SU-DHL-6 (cell line): ENCODE measurements around the gene KIF1C.

ENCODE experiments used
- H2AFZ ChIP-seq: fragments of 200-600 bp; sonication (generic); 2 replicates; pipeline ENCODE4 v1.6.1; 2014; ENCODE audit warnings: low read depth, mild to moderate bottlenecking, moderate library complexity, mixed read lengths, antibody characterized with exemption, low read length; ENCODE audit not compliant: severe bottlenecking
- H3F3A ChIP-seq: fragments of 200-600 bp; shearing (Covaris generic); 2 replicates; pipeline ENCODE4 v1.6.0; 2016; ENCODE audit warnings: antibody characterized with exemption, mild to moderate bottlenecking; ENCODE audit not compliant: insufficient read depth
- H3K27ac ChIP-seq: fragments of 200-600 bp; sonication (generic); 2 replicates; pipeline ENCODE4 v1.5.1; 2016; ENCODE audit warnings: low read depth, mild to moderate bottlenecking, low read length, moderate library complexity, mixed read lengths
- H3K27me3 ChIP-seq: fragments of 200-600 bp; sonication (generic), shearing (Covaris generic); 2 replicates; pipeline ENCODE4 v1.6.0; 2014; ENCODE audit warnings: mild to moderate bottlenecking, low read length
- H3K36me3 ChIP-seq: fragments of 200-600 bp; sonication (generic); 2 replicates; pipeline ENCODE4 v1.6.1; 2014; ENCODE audit warnings: mild to moderate bottlenecking, low read length, mixed read lengths
- H3K4me2 ChIP-seq: fragments of 300-600, 200-600 bp; shearing (Covaris generic), sonication (generic); 2 replicates; pipeline ENCODE4 v1.6.0; 2014; ENCODE audit warnings: low read length, low read depth, mild to moderate bottlenecking; ENCODE audit not compliant: poor library complexity, severe bottlenecking
- H3K4me3 ChIP-seq: fragments of 200-600 bp; sonication (generic); 2 replicates; pipeline ENCODE4 v1.5.1; 2014; ENCODE audit warnings: antibody characterized with exemption, low read length, mild to moderate bottlenecking, mixed read lengths; ENCODE audit not compliant: insufficient read depth, poor library complexity, severe bottlenecking
- H3K79me2 ChIP-seq: fragments of 200-600 bp; sonication (generic); 2 replicates; pipeline ENCODE4 v1.6.1; 2014; ENCODE audit warnings: mild to moderate bottlenecking, low read length, moderate library complexity; ENCODE audit not compliant: insufficient read depth
- H3K9ac ChIP-seq: fragments of 200-600 bp; sonication (generic); 2 replicates; pipeline ENCODE4 v1.7.0; 2014; ENCODE audit warnings: mild to moderate bottlenecking, low read length
- H3K9me2 ChIP-seq: fragments of 200-600 bp; sonication (generic); replicated peaks from 2 replicates; pipeline ENCODE4 v1.6.1; 2014; ENCODE audit warnings: low read length; ENCODE audit not compliant: insufficient read depth
- H3K9me3 ChIP-seq: fragments of 200-600 bp; sonication (generic); 2 replicates; pipeline ENCODE4 v1.6.1; 2014; ENCODE audit warnings: low read length, mixed read lengths; ENCODE audit not compliant: insufficient read depth
- H4K20me1 ChIP-seq: fragments of 200-600 bp; sonication (generic); 2 replicates; pipeline ENCODE4 v1.6.1; 2014; ENCODE audit warnings: low read depth, mild to moderate bottlenecking, antibody characterized with exemption, low read length, moderate library complexity, mixed read lengths
- EZH2phosphoT487 ChIP-seq: fragments of 200-600 bp; sonication (generic), shearing (Covaris generic); conservative IDR thresholded peaks from 2 replicates; pipeline ENCODE4 v1.6.1; 2018; ENCODE audit warnings: mild to moderate bottlenecking, antibody characterized with exemption, low read length, moderate library complexity, mixed read lengths
- TF ChIP-seq, protein P1 (sequence below): fragments of 200-600 bp; sonication (generic); IDR thresholded peaks from one replicate; pipeline ENCODE4 v1.5.1; 2017; ENCODE audit warnings: antibody characterized with exemption, mild to moderate bottlenecking, low read length, moderate library complexity; ENCODE audit not compliant: insufficient read depth, poor library complexity, severe bottlenecking

KIF1C gene

DNA sequence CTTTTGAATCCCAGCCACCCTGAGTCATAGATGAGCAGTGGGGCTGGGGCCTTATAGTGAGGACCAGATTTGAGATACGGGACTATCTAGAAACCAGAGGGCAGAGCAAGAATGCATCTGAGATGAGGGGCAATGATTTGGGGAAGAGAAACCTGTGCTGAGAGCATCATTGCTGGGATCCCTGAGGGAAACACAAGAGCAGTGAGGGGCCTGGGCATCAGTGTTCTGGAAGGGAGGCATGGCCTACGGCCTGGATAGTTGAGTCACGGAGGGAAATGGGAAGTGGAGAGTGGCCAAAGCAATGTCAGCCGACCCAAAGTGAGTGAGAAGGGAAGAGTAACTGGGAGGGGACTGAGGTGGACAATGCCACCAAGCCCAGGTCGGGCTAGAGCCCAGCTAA is 15.4 kb upstream of the KIF1C start:
- Histone ChIP-seq H3K4me3 (no peak overlapping the region), H2AFZ (no peak overlapping the region), H3K9me3 (no peaks in the 10 kb centered on the region), H3K79me2 (peaks cover 10% of the 10 kb centered on the region; the same call in 1 of the 2 replicates), H3K9ac (no peak overlapping the region), H3K27me3 (no peaks in the 10 kb centered on the region), H3F3A (peaks cover 4% of the 10 kb centered on the region; the same call in 1 of the 2 replicates), H3K4me2 (no peak overlapping the region), H3K36me3 (no peaks in the 10 kb centered on the region), H3K9me2 (no peaks in the 10 kb centered on the region), H3K27ac (no peak overlapping the region), H4K20me1 (no peaks in the 10 kb centered on the region)
- no peak for TF ChIP-seq EZH2phosphoT487
- TF ChIP-seq, protein P1, sequence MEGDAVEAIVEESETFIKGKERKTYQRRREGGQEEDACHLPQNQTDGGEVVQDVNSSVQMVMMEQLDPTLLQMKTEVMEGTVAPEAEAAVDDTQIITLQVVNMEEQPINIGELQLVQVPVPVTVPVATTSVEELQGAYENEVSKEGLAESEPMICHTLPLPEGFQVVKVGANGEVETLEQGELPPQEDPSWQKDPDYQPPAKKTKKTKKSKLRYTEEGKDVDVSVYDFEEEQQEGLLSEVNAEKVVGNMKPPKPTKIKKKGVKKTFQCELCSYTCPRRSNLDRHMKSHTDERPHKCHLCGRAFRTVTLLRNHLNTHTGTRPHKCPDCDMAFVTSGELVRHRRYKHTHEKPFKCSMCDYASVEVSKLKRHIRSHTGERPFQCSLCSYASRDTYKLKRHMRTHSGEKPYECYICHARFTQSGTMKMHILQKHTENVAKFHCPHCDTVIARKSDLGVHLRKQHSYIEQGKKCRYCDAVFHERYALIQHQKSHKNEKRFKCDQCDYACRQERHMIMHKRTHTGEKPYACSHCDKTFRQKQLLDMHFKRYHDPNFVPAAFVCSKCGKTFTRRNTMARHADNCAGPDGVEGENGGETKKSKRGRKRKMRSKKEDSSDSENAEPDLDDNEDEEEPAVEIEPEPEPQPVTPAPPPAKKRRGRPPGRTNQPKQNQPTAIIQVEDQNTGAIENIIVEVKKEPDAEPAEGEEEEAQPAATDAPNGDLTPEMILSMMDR: no peak

DNA sequence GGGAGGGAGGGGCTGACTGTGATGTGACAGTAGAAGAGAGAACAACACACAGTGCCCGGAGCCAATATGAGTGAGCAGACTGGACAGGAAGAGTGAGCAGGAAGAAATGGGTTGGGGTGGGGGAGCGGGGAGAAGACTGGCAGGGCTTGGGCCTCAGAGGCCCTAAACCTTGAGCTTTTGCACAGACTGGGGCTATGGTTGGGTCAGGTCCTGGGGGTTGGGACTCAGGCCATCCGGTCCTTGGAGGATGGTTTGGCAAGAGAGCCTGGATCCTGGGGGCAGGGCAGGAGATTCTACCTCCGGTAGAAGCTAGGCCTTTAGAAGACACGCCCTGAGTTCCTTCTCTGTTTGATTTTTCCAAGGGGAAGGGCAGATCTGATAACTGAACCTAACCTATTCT is 11.3 kb upstream of the KIF1C start:
- peak overlapping the region; percentile 93 for H3K9ac ChIP-seq
- no peaks in the 10 kb centered on the region for H3K27me3 ChIP-seq
- H4K20me1 ChIP-seq: no peaks in the 10 kb centered on the region
- peak overlapping the region; percentile 82 for H3K4me3 ChIP-seq
- H3K9me3 ChIP-seq: no peaks in the 10 kb centered on the region
- H3K36me3 ChIP-seq: no peaks in the 10 kb centered on the region
- peaks cover 5% of the 10 kb centered on the region; the same call in 1 of the 2 replicates for H3F3A ChIP-seq
- peak overlapping the region; percentile 59 for H3K27ac ChIP-seq
- no peak for TF ChIP-seq EZH2phosphoT487
- TF ChIP-seq, protein P1: no peak
- peaks cover 10% of the 10 kb centered on the region; the same call in 1 of the 2 replicates for H3K79me2 ChIP-seq
- peak overlapping the region; percentile 97 for H3K4me2 ChIP-seq
- peak overlapping the region; percentile 81 for H2AFZ ChIP-seq
- H3K9me2 ChIP-seq: no peaks in the 10 kb centered on the region

DNA sequence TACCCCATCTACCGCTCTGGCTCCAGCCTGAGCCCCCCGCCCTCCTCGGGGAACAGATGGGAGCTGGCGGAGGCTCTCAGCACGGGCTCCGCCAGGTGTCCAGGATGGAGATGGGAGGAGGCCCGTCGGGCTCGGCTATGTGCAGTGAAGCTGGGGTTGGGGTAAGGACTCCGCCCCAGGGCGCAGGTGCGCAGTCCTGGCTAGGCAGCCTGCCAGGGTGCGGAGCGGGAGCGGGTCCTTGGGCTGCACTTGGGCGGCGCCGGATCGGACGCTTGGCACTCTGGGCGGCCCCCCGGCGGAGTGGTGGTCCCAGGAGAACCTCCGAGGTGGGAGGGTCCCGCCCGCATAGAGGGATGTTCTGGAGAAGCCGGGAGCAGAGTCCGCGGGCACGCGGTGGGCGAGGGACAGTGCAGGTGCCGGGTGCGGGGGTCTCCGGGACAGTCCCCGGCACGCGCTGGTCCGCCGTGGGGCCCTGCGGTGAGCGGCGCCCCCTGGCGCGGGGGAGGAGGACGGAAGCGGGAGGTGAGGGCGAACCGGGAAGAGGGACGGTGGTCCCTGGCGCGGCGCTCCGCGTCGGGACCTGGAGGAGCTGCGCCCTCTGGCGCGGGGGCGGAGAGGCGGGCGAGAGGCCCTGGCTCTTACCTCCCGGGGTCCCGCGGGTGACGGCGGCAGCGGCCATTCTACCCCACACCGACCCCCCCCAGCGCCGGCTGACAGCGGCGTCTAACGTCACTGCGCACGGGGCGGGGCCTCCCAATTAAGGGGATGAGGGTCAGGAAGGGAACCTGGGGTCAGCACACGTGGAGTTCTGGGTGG is 10.6 kb upstream of the KIF1C start, which contains the start of gene CAMTA2:
CAMTA2 (minus strand) TSS at position 725 of the 816 bp plus-strand sequence. CDS start 1,453 bp downstream, outside the sequence.
- H3K9me3 ChIP-seq: no peaks in the 10 kb centered on the region
- H3K4me2 ChIP-seq: peak within 1 kb of the TSS; percentile 97
- H3F3A ChIP-seq: peaks cover 11% of the 10 kb centered on the region; the same call in 1 of the 2 replicates
- peak within 1 kb of the TSS; percentile 93 for H3K9ac ChIP-seq
- no peaks in the 10 kb centered on the region for H3K9me2 ChIP-seq
- H3K36me3 ChIP-seq: no peaks in the 10 kb centered on the region
- H3K27me3 ChIP-seq: no peaks in the 10 kb centered on the region
- H2AFZ ChIP-seq: peak within 1 kb of the TSS; percentile 81
- H3K4me3 ChIP-seq: peak within 1 kb of the TSS; percentile 82
- no peaks in the 10 kb centered on the region for H4K20me1 ChIP-seq
- peak within 1 kb of the TSS; percentile 59 for H3K27ac ChIP-seq
- no peak for TF ChIP-seq EZH2phosphoT487
- TF ChIP-seq, protein P1: peak; percentile 68
- peaks cover 10% of the 10 kb centered on the region; the same call in 1 of the 2 replicates for H3K79me2 ChIP-seq
